ENCODE data around the gene TTLL8.

- TF ChIP-seq FOXA1 (IDR thresholded peaks at IDR 0.05) (no peak), SUZ12 (IDR thresholded peaks at IDR 0.05) (no peak), SP1 (IDR thresholded peaks at IDR 0.05) (no peak), ARNT (IDR thresholded peaks at IDR 0.05) (no peak), NFRKB (IDR thresholded peaks at IDR 0.05) (no peak)
These were observed 47.2 kb downstream of the TTLL8 start for GRCh38 chr22:50010676-50011446.
